ENCODE data around the gene OSBPL2.

DNA sequence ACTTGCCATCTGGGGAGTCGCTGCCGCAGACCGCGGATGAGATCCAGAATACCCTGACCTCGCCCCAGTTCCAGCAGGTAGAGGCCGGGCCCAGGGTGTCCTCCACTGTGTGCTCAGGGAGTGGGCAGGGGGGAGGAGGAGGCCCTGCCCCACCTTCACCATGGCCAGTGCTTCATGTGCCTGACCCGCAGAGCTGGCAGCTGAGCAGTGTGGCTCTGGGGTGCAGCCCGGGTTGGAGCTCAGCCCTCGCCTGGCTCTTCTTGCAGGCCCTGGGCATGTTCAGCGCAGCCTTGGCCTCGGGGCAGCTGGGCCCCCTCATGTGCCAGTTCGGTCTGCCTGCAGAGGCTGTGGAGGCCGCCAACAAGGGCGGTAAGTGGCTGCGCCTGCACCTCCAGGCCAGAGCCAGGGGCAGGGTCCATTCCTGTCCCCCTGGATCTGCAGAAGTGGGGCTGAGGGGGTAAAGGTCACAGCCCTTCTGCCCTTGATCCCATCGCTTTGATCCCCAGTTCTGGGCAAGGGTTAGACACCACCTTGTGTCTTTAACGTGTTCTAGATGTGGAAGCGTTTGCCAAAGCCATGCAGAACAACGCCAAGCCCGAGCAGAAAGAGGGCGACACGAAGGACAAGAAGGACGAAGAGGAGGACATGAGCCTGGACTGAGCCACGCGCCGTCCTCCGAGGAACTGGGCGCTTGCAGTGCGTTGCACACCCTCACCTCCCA lies 69.9 kb downstream of the OSBPL2 start:
- TF ChIP-seq ZNF396 (CRISPR knock-in tag; IDR thresholded peaks at IDR 0.05; ENCODE audit: borderline replicate concordance) (no peak), STAT6 (CRISPR knock-in tag; conservative IDR thresholded peaks at IDR 0.05; ENCODE audit: low read depth) (no peak), AR (CRISPR knock-in tag; IDR thresholded peaks at IDR 0.05) (no peak), NFYB (CRISPR knock-in tag; conservative IDR thresholded peaks at IDR 0.05; ENCODE audit: low read depth) (no peak), ELF4 (CRISPR knock-in tag; IDR thresholded peaks at IDR 0.05; ENCODE audit: low read depth) (no peak), IRF2 (CRISPR knock-in tag; IDR thresholded peaks at IDR 0.05; ENCODE audit: borderline replicate concordance, low read depth) (no peak), ZBTB43 (CRISPR knock-in tag; IDR thresholded peaks at IDR 0.05) (no peak), CREB1 (CRISPR knock-in tag; IDR thresholded peaks at IDR 0.05) (no peak), MXD4 (CRISPR knock-in tag; IDR thresholded peaks at IDR 0.05; ENCODE audit: borderline replicate concordance) (no peak), KAT7 (CRISPR knock-in tag; IDR thresholded peaks at IDR 0.05; ENCODE audit: borderline replicate concordance) (no peak), TEAD4 (CRISPR knock-in tag; IDR thresholded peaks at IDR 0.05) (no peak), SP1 (CRISPR knock-in tag; conservative IDR thresholded peaks at IDR 0.05) (no peak), HMGXB4 (CRISPR knock-in tag; IDR thresholded peaks at IDR 0.05) (no peak)
- TF ChIP-seq, protein P1, sequence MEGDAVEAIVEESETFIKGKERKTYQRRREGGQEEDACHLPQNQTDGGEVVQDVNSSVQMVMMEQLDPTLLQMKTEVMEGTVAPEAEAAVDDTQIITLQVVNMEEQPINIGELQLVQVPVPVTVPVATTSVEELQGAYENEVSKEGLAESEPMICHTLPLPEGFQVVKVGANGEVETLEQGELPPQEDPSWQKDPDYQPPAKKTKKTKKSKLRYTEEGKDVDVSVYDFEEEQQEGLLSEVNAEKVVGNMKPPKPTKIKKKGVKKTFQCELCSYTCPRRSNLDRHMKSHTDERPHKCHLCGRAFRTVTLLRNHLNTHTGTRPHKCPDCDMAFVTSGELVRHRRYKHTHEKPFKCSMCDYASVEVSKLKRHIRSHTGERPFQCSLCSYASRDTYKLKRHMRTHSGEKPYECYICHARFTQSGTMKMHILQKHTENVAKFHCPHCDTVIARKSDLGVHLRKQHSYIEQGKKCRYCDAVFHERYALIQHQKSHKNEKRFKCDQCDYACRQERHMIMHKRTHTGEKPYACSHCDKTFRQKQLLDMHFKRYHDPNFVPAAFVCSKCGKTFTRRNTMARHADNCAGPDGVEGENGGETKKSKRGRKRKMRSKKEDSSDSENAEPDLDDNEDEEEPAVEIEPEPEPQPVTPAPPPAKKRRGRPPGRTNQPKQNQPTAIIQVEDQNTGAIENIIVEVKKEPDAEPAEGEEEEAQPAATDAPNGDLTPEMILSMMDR (IDR thresholded peaks at IDR 0.05) = no peak

All from WTC11 (cell line).